HG02938 (cell line): Measurements from ENCODE around the gene SH3YL1.

Source experiments
- ATAC-seq: cut with Tn5 transposase; IDR thresholded peaks from one replicate; pipeline ENCODE4 v1.9.1; 2021; ENCODE audit warnings: mild to moderate bottlenecking, moderate library complexity; ENCODE audit not compliant: unreplicated experiment

SH3YL1 gene

DNA sequence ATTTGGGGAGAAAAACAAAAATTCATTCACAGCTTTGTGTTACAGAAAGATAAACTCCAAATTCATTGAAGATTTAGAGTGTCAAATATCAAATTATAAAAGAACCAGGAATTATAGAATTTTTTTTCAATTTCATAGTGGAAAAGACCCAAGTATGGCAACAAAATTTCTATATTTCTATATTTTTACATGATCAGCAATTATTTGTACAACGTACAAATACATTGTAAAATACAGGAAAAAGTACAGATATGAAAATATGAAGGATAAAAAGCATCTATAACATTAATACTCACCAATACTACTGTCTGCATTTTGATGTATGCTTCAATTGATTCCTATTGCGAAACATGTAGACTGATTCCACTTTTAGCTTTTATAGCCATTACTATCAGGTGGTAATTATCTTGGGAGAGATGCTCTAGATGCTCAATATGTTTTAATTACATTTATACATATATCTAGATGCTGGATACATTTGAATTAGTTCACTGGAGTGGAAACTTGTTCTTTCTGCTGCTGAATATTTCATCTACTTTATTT lies 4.0 kb downstream of the SH3YL1 start:
- ATAC-seq, result no peak

DNA sequence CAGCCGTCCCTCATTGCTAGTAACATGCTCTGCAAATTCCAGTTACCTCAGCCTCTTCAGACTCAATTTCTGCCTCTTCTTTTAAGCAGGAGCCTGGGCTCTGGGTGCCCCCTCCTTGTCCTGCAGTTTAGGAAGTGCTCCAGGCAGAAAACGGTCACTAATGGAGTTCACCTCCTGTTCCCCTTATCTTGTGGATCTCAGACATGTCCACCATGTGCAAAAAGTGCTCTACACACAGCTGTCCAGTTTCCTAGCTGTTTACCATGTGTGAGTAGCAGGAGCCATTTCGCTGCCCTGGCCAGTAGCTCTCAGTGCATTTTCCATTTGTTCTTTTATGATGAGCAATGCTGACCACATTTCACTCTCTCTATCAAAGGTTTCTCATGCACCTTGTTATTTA lies 4.9 kb downstream of the SH3YL1 start:
- no peak for ATAC-seq

DNA sequence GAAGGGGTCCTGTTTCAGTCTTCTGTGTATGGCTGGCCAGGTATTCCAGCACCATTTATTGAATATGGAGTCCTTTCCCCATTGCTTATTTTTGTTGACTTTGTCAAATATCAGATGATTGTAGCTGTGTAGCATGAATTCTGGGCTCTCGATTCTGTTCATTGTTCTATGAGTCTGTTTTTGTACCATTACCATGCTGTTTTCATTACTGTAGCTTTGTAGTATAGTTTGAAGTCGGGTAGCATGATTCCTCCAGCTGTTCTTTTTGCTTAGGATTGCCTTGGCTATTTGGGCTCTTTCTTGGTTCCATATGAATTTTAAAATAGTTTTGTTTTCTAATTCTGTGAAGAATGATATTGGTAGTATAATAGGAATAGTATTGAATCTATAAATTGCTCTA lies 6.0 kb downstream of the SH3YL1 start:
- ATAC-seq, result no peak

DNA sequence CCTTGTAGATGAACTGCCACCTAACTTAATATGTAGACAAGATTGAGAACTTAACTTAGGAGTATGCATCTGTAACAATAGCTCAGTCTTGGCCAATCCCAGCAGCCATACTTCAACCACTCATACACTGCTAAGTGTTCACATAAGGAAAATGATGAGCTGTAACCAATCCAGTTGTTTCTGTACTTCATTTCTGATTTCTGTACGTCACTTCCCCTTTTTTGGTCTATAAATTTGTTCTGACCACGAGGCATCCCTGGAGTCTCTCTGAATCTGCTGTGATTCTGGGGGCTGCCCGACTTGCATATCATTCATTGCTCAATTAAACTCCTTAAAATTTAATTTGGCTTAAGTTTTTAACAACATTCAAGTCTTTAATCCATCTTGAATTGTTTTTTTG lies 6.4 kb downstream of the SH3YL1 start:
- no peak for ATAC-seq

DNA sequence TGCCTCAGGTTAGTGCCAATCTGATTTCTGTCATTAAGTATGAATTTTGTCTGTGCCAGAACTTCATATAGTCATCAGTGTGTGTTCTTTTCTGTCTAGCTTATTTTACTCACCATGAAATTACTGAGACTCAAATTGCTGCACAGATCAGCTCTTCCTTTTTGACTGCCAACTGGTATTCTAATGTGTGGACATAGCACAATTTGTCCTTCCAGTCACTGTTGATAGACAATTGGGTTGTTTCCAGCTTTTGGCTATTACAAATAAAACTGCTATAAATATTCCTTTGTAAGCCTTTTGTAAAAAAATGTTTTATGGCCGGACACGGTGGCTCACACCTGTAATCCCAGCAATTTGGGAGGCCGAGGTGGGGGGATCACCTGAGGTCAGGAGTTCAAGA lies 7.7 kb downstream of the SH3YL1 start:
- no peak for ATAC-seq

DNA sequence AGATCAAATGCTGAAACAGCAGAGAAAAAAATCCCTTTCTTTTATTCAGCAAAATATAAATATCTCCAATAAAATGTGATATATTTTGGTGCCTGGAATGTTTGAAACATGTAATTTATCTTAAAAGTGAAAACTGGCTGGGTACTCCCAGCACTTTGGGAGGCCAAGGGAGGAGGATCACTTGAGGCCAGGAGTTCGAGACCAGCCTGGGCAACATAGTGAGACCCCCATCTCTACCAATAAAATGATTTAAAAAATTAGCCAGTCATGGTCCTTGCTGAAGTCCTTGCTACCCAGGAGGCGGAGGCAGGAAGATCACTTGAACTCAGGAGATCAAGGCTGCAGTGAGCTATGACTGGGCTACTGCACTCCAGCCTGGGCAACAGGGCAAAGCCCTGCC lies 8.6 kb downstream of the SH3YL1 start:
- no peak for ATAC-seq

DNA sequence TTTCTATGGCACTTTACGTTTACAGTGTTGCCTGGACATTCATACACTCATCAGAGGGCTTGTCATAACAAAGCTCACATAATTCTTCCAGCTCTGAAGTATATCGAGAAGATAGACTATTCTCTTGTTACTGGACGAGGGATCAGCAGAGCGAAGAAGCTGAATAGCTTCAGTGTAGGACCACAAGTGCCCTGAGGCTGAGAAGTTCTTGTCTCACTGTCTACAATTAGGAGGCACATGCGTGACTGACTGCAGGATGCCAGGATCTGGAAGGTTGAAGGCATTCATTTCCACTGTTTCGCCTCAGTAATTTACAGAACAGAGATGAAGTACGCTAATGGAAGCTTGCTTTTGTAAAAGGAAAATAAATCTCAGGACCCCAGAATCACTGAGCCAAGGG lies 9.6 kb downstream of the SH3YL1 start:
- no peak for ATAC-seq

DNA sequence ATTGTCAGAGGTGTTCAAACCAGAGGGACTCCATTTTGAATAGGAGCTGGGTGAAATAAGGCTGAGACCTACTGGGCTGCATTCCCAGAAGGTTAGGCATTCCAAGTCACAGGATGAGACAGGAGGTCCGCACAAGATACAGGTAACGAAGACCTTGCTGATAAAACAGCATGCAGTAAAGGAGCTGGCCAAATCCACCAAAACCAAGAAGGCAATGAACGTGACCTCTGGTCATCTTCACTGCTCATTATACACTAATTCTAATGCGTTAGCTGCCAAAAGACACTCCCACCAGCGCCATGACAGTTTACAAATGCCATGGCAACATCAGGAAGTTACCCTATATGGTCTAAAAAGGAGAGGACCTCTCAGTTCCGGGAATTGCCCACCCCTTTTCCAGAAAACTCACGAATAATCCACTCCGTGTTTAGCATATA lies 10.6 kb downstream of the SH3YL1 start:
- ATAC-seq, result no peak

DNA sequence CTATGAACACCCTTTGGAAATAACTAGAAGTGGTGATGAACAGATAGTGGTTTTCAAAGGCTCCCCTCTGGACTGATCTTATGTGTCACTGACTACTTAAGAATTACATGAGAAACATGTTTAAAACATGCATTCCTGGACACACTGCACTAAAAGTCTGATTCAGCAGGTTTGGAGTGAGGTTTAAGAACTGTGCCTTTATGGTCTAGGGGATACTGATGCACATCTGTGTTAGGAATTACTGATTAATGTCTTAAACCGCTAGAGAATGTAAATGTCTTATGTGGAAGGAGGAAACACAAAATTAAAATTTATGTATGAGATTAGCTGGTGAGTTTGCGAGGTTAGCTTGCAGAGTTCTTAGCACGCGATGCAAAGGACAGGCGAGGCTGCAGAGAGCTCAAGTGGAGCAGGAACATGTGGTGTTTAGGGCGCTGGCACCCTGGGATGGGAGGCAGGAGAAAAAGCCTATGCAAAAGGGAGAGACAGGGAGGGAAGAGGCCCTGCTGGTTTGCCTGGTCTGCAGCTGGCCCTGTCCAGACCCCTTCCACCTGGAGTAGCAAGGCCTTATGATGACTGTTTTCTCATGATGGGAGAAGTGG lies 11.7 kb downstream of the SH3YL1 start:
- no peak for ATAC-seq

DNA sequence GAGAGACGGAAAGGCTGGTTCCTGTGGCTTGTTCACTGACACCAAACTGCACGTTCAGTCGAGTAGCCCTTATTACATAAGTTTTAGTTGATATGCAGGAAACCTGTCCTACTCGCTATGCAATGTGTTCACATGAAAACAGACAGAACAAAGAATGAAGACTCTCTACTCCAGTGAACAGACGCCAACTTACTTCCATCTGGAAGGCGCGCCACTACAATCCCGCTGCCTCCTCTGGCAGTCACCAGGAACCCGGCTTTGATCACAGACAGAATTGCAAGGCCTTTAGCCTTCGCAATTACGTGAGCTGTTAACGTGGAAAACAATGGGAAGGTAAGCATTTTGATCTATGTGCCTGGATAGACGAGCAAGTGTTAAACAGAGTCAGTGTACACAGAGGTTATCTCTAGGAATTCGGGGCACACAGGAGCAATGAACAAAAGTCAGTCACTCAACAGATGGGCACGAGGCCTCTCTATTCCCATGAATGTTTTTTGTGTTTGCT lies 14.2 kb downstream of the SH3YL1 start:
- ATAC-seq, result no peak

DNA sequence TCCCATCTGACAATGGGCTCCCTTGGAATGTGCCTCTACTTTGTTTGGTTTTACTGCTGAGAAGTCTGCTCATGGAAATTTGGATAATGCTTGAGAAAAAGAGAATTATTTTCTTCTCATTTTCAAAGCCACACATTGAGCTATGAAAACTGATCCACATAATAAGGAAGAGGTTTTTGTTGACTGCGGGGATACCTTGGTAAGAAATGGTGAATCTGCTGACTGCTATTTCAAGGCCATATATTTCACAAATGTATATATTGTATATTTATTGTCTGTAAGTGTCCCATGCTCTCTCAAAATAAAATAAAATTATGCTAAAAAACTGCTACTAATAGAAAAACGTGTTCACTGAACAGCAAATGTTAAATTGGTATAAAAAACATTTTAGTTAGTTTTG lies 15.1 kb downstream of the SH3YL1 start:
- ATAC-seq, result no peak

DNA sequence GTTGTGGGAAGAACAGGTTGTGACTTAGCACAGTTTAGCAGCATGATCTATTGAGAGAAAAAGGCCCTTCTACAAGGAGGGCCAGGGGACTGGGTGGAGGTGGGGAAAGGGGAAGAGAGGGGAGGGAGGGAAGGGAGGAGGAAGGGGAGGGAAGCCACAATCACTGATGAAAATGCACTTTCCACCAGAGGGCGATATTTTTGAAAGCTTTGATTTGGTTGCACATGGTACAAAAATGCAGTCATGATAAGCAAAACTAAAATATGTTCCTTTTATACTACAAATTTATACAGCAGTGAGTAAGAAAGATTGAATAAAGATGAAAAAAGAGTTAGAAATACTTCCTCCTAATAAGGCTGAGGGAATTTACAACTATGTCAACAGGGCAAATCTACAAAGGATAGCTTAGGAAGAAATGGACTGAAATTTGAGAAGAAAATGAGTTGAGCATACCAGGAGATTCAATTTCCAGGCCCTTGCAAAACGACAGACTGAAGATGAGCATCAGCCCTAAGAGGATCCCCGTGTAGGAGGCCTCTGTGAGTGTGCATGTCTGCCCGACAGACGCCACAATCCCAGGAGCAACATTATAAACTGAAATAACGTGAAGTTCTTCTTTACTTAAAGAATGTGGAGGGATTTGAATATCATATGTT lies 17.2 kb downstream of the SH3YL1 start:
- ATAC-seq, result peak; percentile 61

DNA sequence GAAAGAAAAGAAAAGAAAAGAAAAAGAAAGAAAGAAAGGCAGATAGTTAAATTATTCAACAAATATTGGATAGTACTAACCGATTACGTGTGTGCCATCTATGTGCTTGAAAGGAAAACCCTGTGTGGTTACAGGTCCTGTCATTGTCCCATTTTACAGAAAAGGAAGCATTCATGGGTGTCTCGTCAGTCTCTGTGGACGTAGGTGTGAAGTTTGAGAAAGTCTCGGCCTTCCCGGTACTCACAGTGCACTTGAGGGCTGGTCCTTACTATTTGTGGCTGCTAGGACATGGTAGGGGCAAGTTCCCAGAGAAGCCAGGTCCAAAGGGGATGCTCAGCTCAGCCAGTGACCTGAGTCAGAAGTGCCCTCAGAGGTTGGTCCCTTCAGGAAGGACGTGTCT lies 19.3 kb downstream of the SH3YL1 start:
- ATAC-seq, result no peak

DNA sequence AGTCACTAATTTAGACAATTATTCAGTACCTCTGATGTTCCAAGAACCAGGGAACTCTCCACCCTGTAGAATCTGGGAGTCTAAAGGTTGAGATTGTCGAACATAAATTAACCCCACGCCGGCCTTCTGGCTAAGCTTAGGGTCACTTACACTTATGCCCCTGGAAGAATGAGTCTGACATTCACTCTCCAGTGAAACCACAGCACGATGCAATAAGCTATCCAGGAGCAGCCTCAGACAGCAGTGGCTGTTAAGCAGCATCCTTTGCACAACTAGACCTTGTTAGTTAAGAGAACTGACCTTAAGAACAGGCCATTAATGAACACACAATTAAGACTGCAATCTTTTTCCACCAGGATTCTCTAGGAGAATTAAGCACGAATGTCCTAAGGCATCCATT lies 25.0 kb downstream of the SH3YL1 start:
- ATAC-seq, result no peak

DNA sequence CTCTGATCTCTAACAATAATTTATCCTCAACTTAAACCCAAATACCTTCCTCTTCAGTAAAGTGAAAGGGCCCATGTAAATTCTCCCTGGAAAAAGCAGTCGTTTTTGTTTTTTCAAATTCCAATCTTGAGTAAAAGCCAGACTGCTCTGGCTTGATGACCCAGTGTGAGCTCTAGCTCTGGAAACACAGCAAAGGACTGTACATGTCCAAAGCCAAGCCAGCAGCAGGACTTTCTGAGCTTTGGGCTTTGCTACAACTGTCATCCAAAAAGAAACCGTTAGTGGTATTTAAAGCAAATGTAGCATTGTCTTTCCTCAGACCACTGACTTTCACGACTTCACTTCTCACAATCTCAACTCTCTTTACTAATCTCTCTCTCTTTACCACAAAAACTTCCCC lies 25.4 kb downstream of the SH3YL1 start:
- no peak for ATAC-seq

DNA sequence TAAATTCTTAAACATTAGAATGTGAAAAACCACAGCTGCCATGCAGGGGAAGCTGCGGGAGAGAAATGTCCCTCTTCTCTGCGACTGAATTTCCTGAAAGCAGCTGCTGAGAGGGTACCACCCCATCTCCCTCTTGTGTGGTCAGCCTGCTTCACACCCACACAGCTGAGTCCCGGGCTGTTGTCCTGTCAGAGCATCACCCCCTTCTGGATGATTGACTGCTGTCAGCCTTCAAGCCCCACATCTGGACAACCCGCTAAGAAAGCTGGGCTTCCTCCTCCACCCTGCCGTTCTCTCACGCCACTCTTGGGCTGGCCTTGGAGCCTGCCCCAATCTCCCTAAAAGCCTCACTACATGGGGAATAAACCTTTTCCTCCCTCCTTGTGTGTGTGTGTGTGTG lies 26.0 kb downstream of the SH3YL1 start:
- ATAC-seq, result no peak

DNA sequence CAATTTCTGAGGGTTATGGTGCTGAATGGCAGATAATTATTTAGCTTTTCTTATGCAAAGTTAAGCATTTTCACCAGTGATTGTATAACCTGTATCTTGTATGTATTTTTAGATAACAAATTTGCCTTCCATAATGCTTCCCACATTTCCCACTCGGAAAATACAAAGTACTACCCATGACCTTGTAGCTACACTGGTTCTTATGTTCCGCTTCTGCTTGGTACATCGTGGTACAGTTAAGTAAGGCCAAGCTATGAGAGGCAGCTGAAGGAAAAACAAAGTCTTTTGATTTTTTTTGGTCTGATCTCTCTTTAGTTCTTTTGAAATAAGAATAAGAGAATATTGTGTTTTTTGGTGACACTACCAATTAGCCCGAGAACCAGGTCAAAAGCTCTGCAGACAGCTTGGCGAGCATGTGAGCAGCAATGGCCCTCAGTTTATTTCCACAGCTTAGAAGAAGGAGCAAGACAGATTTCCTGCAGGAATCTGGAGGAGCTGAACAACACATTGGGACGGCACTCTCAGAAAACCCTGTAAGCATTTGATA lies 26.8 kb downstream of the SH3YL1 start:
- ATAC-seq, result no peak

DNA sequence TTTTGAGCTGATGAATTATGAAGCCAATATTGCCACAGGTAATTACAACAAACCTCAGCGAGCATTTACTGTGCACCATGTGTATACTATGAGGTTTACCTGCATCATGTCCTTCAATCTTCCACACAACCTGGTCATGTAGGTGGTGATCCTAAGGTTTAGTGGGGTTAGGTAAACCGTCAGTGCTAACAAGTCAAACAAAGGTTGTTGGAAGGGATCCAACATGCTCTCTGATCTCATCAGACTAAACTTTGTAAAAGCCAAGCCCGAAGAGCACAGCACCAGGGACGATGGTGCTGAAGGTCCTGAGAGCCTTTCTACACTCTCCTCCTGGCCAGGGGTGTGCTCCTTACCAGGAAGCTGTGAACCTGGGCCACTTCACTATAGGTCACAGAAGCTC lies 29.4 kb downstream of the SH3YL1 start:
- no peak for ATAC-seq

DNA sequence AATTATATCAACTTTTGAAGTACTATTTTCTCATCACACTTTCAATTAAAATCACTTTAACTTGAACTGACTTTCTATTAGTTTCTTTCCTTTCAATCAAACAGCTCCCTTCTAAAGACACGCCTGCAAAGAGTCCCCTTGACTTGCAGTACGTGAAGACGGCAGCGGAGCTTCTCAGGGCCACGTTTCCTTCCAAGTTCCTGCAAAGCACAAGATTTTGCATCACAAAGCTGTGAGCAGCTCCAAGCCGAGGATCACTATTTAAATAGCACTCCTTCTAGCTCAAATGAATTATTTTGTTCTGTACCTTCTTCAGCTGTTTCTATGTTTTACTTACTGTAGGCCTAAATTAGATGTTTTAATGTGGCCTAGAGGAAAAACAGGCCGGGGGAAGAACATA lies 30.8 kb downstream of the SH3YL1 start:
- ATAC-seq, result no peak

DNA sequence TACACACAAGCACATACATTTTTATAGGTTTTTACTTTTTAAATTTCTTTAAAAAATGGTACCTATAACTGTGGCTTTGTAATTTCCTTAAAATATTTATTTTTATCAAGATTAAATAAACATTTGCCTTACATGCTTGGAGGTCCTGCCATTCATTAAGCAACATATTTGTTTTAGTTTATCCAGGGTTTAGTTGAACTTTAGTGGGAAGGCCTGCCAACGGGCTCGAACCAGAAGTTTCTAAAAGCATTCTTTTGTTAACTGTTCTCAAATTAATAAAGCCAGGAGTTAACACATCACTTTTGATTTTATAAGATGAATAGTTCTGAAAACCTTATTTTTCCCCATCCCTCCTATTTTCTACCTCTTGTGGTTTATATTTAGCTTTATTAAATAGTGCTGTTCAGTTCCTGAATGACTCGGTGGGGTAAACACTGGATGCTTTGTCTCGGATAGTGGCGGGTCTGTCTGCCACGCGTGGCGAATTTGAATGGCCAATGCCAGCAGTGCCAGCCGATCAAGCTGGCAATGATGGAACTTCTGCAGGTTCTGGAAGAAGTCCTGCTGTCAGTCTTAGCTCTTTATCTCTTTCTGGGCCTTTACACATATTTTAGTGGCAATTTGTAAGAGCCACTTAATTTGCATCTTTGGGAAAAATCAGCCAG lies 32.2 kb downstream of the SH3YL1 start:
- ATAC-seq, result no peak

DNA sequence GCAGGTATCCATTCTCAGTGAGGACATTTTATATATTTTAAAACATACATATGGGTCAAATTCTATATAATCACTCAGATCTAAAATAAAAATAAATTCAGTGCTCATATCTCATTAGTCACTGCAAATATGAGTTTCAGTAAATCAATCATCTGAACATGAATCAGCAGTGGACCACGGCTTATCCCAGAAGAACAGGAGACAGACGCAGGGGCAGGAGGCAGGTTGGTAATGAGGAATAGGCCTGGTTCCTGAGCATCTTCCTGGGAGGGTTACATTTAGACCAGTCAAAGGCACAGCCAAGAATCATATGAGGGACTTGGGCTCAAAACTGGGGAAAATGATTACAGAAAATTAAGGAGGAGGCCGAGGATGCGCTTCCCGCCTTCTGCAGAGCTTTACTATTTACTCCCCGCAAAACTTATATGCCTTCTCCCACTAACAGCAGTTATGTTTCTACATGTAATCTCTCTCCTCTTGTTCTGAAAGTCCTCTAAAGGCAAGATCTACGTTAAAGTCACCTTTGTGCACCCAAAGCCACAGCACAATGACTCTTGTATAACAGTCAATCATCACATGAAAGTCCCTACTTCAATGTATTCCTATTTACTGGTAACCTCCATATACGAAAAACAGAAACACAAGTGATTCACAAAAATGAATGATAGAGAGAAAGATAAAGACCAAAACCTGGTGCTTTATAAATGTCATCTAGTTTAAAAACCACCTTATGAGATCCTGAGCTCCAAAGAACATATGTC lies 35.1 kb downstream of the SH3YL1 start:
- ATAC-seq, result no peak
